Measurements from ENCODE around the gene FAM241B. TPM values are rescaled to one million over a fixed set of nuclear protein-coding genes. Genes with fewer than 3 reads are reported as not detected.

The FAM241B gene, protein sequence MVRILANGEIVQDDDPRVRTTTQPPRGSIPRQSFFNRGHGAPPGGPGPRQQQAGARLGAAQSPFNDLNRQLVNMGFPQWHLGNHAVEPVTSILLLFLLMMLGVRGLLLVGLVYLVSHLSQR
- under 1 TPM in 4 of 6 experiments, not detected in 2; 0.20 to 0.43 (median 0.30) TPM for total RNA-seq (2021; fragmentation: NEBNext Ultra II Directional; extraction: Animal tissue kit (Norgen Biotek cat#: 25700))
- long read RNA-seq, result 0 reads

DNA sequence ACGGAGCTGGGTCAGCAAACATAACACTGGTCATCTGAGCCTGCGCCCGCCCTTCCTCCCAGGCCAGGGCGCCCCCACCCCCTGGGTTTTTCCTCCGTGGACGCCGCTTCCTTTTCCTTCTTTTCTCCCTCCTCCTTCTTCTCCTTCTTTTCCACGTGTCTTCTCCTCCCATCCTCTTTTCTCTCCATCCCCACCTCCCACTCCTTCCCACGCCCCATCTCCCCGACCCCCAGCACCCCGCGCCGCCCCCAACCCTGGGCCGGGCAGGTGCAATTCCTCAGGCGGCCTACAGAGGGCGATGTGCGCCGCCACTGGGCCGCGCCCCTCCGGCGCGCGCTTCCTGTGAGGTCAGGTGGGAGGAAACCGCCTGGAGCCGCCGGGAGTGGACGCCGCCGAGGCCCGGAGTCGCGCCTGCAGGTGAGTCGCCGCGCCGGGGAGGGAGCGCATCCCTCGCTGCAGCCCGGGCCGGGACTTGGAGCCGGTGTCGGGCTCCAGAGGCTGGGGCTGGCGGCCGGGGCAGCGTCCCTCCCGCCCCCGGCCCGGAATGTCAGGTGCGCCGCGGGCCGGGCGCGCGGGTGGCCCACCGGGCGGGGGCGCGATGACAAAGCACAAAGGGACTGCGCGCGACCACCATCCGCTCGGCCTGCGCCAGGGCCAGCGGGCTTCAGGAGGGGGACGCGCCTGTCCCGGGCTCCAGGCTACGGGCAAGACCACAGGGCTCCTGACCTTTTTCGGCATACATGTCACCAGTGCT lies at the start of gene FAM241B:
Gene FAM241B (plus strand): TSS at position 351 of the 754 bp plus-strand sequence. CDS start 1,497 bp downstream, outside the sequence.
- Mint-ChIP-seq H3K36me3 (ENCODE audit: low read depth) (no peaks in the 10 kb centered on the region), H3K27me3 (ENCODE audit: insufficient read depth) (peaks cover 23% of the 10 kb centered on the region), H3K4me1 (ENCODE audit: low read depth) (no peaks in the 10 kb centered on the region), H3K4me3 (no peak within 1 kb of the TSS), H3K27ac (no peak within 1 kb of the TSS), H3K9me3 (no peaks in the 10 kb centered on the region)
- TF ChIP-seq, protein P1, sequence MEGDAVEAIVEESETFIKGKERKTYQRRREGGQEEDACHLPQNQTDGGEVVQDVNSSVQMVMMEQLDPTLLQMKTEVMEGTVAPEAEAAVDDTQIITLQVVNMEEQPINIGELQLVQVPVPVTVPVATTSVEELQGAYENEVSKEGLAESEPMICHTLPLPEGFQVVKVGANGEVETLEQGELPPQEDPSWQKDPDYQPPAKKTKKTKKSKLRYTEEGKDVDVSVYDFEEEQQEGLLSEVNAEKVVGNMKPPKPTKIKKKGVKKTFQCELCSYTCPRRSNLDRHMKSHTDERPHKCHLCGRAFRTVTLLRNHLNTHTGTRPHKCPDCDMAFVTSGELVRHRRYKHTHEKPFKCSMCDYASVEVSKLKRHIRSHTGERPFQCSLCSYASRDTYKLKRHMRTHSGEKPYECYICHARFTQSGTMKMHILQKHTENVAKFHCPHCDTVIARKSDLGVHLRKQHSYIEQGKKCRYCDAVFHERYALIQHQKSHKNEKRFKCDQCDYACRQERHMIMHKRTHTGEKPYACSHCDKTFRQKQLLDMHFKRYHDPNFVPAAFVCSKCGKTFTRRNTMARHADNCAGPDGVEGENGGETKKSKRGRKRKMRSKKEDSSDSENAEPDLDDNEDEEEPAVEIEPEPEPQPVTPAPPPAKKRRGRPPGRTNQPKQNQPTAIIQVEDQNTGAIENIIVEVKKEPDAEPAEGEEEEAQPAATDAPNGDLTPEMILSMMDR (IDR thresholded peaks at IDR 0.05), result peak; percentile 99
- no peak for DNase-seq

DNA sequence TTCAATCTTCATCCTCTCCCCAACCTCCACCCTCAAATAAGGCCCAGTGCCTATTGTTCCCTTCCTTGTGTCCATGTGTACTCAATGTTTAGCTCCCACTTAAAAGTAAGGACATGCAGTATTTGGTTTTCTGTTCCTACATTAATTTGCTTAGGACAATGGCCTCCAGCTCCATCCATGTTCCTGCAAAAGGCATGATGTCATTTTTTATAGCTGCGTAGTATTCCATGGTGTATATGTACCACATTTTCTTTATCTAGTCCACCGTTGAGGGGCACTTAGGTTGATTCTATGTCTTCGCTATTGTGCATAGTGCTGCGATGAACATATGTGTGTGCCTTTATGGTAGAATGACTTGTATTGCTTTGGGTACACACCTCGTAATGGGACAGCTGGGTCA lies 49.6 kb upstream of the FAM241B start:
- peaks cover 36% of the 10 kb centered on the region for H3K27me3 Mint-ChIP-seq (ENCODE audit: insufficient read depth)
- H3K4me3 Mint-ChIP-seq, result no peak overlapping the region
- TF ChIP-seq, protein P1 (IDR thresholded peaks at IDR 0.05), result no peak
- no peak for DNase-seq
- H3K27ac Mint-ChIP-seq, result no peak overlapping the region
- H3K9me3 Mint-ChIP-seq, result no peaks in the 10 kb centered on the region
- H3K36me3 Mint-ChIP-seq (ENCODE audit: low read depth), result no peaks in the 10 kb centered on the region
- no peaks in the 10 kb centered on the region for H3K4me1 Mint-ChIP-seq (ENCODE audit: low read depth)

DNA sequence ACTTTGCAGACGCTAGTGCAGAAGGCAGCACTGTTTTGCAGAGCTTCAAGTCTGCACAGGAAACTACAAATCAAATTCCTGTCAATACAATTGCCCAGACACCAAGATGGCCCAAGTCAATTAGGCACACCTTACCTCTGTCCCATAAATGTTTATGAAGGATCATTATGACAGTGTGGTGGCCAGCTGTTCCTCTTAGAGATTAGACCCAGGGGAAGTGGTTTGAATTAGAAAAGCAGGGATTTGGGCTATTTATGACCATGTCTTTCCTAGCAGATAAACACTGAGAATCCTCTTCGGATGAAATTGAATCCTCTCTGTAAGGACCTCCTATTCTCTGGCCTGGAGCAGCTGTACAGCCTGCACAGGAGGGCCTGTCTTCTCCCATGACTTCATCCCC lies 46.9 kb upstream of the FAM241B start:
- H3K4me1 Mint-ChIP-seq (ENCODE audit: low read depth), result no peaks in the 10 kb centered on the region
- peaks cover 27% of the 10 kb centered on the region for H3K27me3 Mint-ChIP-seq (ENCODE audit: insufficient read depth)
- TF ChIP-seq, protein P1 (IDR thresholded peaks at IDR 0.05), result no peak
- H3K4me3 Mint-ChIP-seq, result no peak overlapping the region
- H3K36me3 Mint-ChIP-seq (ENCODE audit: low read depth), result no peaks in the 10 kb centered on the region
- no peak for DNase-seq
- no peaks in the 10 kb centered on the region for H3K9me3 Mint-ChIP-seq
- no peak overlapping the region for H3K27ac Mint-ChIP-seq

DNA sequence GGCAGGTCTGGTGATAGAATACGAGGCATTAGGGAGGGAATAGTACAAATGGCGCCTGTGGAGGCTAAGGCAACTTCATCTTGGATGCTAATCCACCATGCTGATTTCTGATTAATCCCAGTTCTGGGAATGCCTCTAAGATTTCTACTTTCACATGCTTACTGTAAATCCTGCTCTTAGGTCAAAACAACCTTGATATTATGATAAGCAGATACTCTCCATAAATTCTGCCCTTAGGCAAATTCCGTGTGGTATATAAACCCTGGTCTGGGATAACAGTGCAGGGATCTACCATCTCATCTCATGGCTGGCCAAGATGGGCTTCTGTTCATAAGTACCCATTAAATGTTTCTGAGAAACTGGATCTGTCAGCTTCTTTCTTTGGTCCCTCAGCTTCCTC lies 45.4 kb upstream of the FAM241B start:
- no peaks in the 10 kb centered on the region for H3K9me3 Mint-ChIP-seq
- no peaks in the 10 kb centered on the region for H3K36me3 Mint-ChIP-seq (ENCODE audit: low read depth)
- H3K27me3 Mint-ChIP-seq (ENCODE audit: insufficient read depth), result peaks cover 21% of the 10 kb centered on the region
- TF ChIP-seq, protein P1 (IDR thresholded peaks at IDR 0.05), result no peak
- DNase-seq, result no peak
- H3K4me3 Mint-ChIP-seq, result no peak overlapping the region
- no peaks in the 10 kb centered on the region for H3K4me1 Mint-ChIP-seq (ENCODE audit: low read depth)
- no peak overlapping the region for H3K27ac Mint-ChIP-seq

DNA sequence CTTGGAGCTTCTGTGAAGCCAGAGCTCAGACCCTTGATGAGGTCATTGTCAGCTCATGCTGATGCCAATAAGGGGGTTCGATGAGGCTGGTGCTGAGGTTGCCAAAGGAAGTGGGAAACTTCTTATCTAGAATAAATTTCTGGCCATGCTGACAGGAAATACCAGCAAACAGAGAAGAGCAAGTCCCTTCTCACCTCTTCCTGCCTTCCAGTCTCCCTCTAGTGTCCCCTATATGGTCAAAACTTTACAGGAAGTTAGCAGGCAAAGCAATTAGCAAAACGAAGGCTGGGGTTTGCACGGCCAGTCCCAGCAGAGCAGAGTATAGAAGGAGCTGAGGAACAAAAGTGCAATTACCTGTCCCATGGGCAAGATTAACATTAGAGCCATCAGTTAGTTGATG lies 41.7 kb upstream of the FAM241B start:
- Mint-ChIP-seq H3K27ac (no peak overlapping the region), H3K27me3 (ENCODE audit: insufficient read depth) (peaks cover 14% of the 10 kb centered on the region; the same call in 1 of the 2 replicates), H3K9me3 (no peaks in the 10 kb centered on the region), H3K36me3 (ENCODE audit: low read depth) (no peaks in the 10 kb centered on the region), H3K4me3 (no peak overlapping the region), H3K4me1 (ENCODE audit: low read depth) (no peaks in the 10 kb centered on the region)
- TF ChIP-seq, protein P1 (IDR thresholded peaks at IDR 0.05), result no peak
- no peak for DNase-seq
